Loucy (cell line): Measurements from ENCODE around the gene GNLY.

Experiments
- H2AFZ ChIP-seq: fragments of 200-600 bp; sonication (generic); 2 replicates; pipeline ENCODE4 v1.6.0; 2016; ENCODE audit warnings: antibody characterized with exemption, mild to moderate bottlenecking, low read length, moderate library complexity
- H3F3A ChIP-seq: fragments of 200-600 bp; 2 replicates; pipeline ENCODE4 v1.6.0; 2016; ENCODE audit warnings: antibody characterized with exemption, low read depth, mild to moderate bottlenecking
- H3K27me3 ChIP-seq: fragments of 200-600 bp; sonication (generic); 2 replicates; pipeline ENCODE4 v1.6.1; 2014; ENCODE audit warnings: low read length, mild to moderate bottlenecking; ENCODE audit not compliant: insufficient read depth, poor library complexity, severe bottlenecking
- H3K36me3 ChIP-seq: fragments of 200-600 bp; sonication (generic); 2 replicates; pipeline ENCODE4 v1.6.1; 2016; ENCODE audit warnings: low read length; ENCODE audit not compliant: insufficient read depth
- H3K4me1 ChIP-seq: fragments of 200-600 bp; sonication (generic); 2 replicates; pipeline ENCODE4 v1.5.1; 2014; ENCODE audit warnings: low read length, mild to moderate bottlenecking; ENCODE audit not compliant: insufficient read depth, poor library complexity, severe bottlenecking
- H3K4me2 ChIP-seq: fragments of 200-600 bp; sonication (generic); 2 replicates; pipeline ENCODE4 v1.6.0; 2014; ENCODE audit warnings: antibody characterized with exemption, low read length, low read depth, mild to moderate bottlenecking; ENCODE audit not compliant: poor library complexity, severe bottlenecking
- H3K4me3 ChIP-seq: fragments of 200-600 bp; sonication (generic); 2 replicates; pipeline ENCODE4 v1.5.1; 2014; ENCODE audit warnings: low read length, mild to moderate bottlenecking, mixed read lengths; ENCODE audit not compliant: poor library complexity, severe bottlenecking
- H3K79me2 ChIP-seq: fragments of 200-600 bp; sonication (generic); 2 replicates; pipeline ENCODE4 v1.6.1; 2014; ENCODE audit warnings: low read length; ENCODE audit not compliant: insufficient read depth
- H3K9ac ChIP-seq: fragments of 200-600 bp; sonication (generic); 2 replicates; pipeline ENCODE4 v1.6.0; 2014; ENCODE audit warnings: mild to moderate bottlenecking, low read depth, low read length, moderate library complexity; ENCODE audit not compliant: poor library complexity, severe bottlenecking
- H3K9me2 ChIP-seq: fragments of 200-600 bp; sonication (generic); replicated peaks from 2 replicates; pipeline ENCODE4 v1.6.1; 2016; ENCODE audit warnings: low read depth, low read length, mixed read lengths
- H3K9me3 ChIP-seq: fragments of 200-600 bp; sonication (generic); 2 replicates; pipeline ENCODE4 v1.6.1; 2014; ENCODE audit warnings: mild to moderate bottlenecking, antibody characterized with exemption, low read length, low read depth; ENCODE audit not compliant: insufficient read depth
- H4K20me1 ChIP-seq: fragments of 200-600 bp; sonication (generic); 2 replicates; pipeline ENCODE4 v1.6.0; 2014; ENCODE audit warnings: antibody characterized with exemption, low read length, mild to moderate bottlenecking; ENCODE audit not compliant: insufficient read depth, poor library complexity, severe bottlenecking
- EZH2phosphoT487 ChIP-seq: fragments of 200-600 bp; IDR thresholded peaks from 2 replicates; pipeline ENCODE4 v1.6.1; 2018; ENCODE audit warnings: antibody characterized with exemption, mild to moderate bottlenecking, moderate library complexity, borderline replicate concordance
- TF ChIP-seq, protein P1 (sequence below): fragments of 200-600 bp; sonication (generic); conservative IDR thresholded peaks from 2 replicates; pipeline ENCODE4 v1.5.1; 2014; ENCODE audit warnings: mild to moderate bottlenecking, antibody characterized with exemption, low read length

GNLY gene

DNA sequence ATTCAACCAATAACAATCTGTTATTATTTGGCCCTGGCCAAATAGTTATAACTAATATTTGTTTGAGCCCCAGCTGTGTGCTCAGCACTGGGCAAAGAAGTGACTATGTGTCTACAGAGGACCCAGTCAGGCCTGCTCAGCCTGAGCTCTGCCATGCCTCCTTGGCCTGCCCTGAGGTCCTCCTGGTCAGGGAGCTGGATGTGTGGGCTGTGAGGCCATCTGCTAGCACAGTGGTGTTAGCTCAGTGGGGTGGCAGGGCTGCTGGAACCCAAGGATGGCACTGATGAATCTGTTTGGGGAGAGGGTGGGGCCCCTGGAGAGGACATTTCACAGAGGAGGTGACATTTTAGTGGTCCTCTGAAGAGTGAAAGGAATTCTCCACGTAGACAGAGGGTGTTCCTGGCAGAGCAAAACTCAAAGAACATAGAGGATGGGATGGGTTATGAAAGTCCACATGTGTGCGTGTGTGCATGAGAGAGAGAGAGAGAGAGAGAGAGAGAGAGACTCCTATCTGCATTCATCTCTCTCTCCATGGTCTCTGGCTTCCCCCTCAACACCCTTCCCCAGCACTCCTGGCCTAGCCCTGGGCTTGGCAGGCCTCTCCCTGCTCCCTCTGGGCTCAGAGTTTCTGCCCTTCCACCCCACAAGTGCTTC, 38.4 kb downstream of the GNLY start:
- no peak overlapping the region for H2AFZ ChIP-seq
- no peaks in the 10 kb centered on the region for H3F3A ChIP-seq

DNA sequence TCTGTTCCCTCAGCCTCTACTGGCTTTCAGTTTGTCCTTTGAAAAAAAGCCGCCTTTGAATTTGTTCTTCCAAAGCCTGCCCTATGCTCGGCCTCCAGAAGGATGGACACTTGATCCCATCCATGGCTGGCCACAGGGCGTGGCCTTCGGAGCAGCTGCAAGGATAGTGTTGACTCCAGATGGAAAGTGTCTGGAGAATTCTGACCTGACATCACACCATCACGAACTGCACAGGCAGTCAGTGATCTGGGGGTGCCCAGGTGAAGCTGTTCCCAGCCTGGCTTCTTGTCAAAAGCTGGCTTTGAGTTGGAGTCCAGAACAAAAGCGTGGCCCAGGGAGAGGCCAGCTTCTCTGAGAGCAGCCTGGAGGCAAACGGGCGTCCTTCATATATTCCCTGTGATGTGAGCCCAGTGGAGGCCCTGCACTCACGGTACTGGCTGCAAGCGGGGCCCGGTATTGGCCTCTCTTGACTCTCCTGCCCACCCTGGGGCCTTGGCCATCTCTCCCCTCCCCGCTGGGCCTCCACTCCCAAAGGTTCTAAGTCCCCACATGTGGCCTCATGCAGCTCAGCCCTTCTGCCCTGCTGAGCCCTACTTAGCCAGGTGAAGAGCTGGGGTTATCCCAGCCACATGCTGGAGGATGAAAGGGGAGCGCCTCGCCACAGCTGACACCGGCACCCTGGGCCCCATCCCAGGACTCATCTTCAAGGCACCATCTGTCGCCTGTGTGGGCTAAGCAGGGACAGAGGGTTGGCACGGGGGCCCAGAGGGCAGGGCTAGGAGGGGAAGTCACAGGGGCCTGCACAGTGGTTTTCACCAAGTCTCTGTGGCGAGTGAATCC, 39.2 kb downstream of the GNLY start:
- Histone ChIP-seq H3K79me2 (no peaks in the 10 kb centered on the region), H3F3A (no peaks in the 10 kb centered on the region), H3K9me2 (no peaks in the 10 kb centered on the region), H3K9me3 (no peaks in the 10 kb centered on the region), H3K9ac (no peak overlapping the region), H3K27me3 (peaks cover 3% of the 10 kb centered on the region), H2AFZ (no peak overlapping the region), H3K4me1 (no peaks in the 10 kb centered on the region), H4K20me1 (no peaks in the 10 kb centered on the region), H3K36me3 (no peaks in the 10 kb centered on the region), H3K4me2 (no peak overlapping the region), H3K4me3 (no peak overlapping the region)
- TF ChIP-seq, protein P1, sequence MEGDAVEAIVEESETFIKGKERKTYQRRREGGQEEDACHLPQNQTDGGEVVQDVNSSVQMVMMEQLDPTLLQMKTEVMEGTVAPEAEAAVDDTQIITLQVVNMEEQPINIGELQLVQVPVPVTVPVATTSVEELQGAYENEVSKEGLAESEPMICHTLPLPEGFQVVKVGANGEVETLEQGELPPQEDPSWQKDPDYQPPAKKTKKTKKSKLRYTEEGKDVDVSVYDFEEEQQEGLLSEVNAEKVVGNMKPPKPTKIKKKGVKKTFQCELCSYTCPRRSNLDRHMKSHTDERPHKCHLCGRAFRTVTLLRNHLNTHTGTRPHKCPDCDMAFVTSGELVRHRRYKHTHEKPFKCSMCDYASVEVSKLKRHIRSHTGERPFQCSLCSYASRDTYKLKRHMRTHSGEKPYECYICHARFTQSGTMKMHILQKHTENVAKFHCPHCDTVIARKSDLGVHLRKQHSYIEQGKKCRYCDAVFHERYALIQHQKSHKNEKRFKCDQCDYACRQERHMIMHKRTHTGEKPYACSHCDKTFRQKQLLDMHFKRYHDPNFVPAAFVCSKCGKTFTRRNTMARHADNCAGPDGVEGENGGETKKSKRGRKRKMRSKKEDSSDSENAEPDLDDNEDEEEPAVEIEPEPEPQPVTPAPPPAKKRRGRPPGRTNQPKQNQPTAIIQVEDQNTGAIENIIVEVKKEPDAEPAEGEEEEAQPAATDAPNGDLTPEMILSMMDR, result no peak
- TF ChIP-seq EZH2phosphoT487, result no peak

More for the DNA sequence above, 38.4 kb downstream of the GNLY start:
- Histone ChIP-seq H3K4me2 (no peak overlapping the region), H3K79me2 (no peaks in the 10 kb centered on the region), H3K36me3 (no peaks in the 10 kb centered on the region), H4K20me1 (no peaks in the 10 kb centered on the region), H3K4me3 (no peak overlapping the region), H3K9ac (no peak overlapping the region), H3K4me1 (no peaks in the 10 kb centered on the region), H3K9me3 (no peaks in the 10 kb centered on the region), H3K27me3 (peaks cover 3% of the 10 kb centered on the region), H3K9me2 (no peaks in the 10 kb centered on the region)
- TF ChIP-seq EZH2phosphoT487, result no peak
- TF ChIP-seq, protein P1, result no peak

DNA sequence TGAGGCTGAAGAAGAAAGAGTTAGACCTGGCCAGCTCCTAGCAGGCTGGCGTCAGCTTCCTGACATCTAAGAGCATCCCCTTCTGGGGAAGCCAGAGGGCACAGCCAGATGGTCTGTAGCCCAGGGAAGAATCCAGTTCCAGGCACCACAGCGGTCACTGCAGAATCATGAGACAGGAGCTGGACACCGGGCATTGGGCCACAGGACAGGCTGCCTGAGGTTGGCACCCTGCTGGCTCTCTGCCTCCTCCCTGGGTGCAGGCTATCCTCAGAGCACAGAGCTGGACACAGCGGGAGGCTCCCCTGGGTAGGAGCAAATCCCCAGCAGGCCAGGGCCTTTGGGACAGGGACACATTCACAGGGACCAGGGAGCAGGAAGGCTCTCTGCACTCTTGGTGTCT, 39.9 kb downstream of the GNLY start:
- Histone ChIP-seq H3K9me2 (no peaks in the 10 kb centered on the region), H3K4me2 (no peak overlapping the region), H3K9ac (no peak overlapping the region), H3K27me3 (peaks cover 3% of the 10 kb centered on the region), H3K9me3 (no peaks in the 10 kb centered on the region), H3K36me3 (no peaks in the 10 kb centered on the region), H3K4me1 (no peaks in the 10 kb centered on the region), H2AFZ (no peak overlapping the region), H4K20me1 (no peaks in the 10 kb centered on the region), H3F3A (no peaks in the 10 kb centered on the region), H3K79me2 (no peaks in the 10 kb centered on the region), H3K4me3 (no peak overlapping the region)
- TF ChIP-seq, protein P1, result no peak
- no peak for TF ChIP-seq EZH2phosphoT487
